Breast epithelium (tissue), 4 donors: Measurements from ENCODE around the gene F11R. TPM values are rescaled to one million over a fixed set of nuclear protein-coding genes. Genes with fewer than 3 reads are reported as not detected.
"Not testable (repeated sequence)": the region's sequence is repeated elsewhere in the genome, so short reads cannot be mapped to it uniquely, and the experiment has no call there.

Experiments
- DNase-seq, 2 donors: peaks; one replicate each; pipeline ENCODE4 v3.0.0-alpha.2; 2019; ENCODE audit warnings: low spot score in 2 of 2
- H3K27ac ChIP-seq, 2 donors: fragments of 200-600 bp; sonication (generic) in 1 of 2; one replicate each; pipeline ENCODE4 v1.5.1; 2016 to 2019; ENCODE audit warnings: mild to moderate bottlenecking in 1 of 2
- H3K27me3 ChIP-seq, 2 donors: fragments of 200-600 bp; sonication (generic) in 1 of 2; one replicate each; pipeline versions ENCODE4 v1.5.1 to v1.6.0; 2017 to 2019; ENCODE audit warnings: control low read depth in 1 of 2, mild to moderate bottlenecking in 1 of 2
- H3K36me3 ChIP-seq: fragments of 200-600 bp; one replicate; pipeline ENCODE4 v1.5.1; 2019
- H3K4me1 ChIP-seq, 2 donors: fragments of 200-600 bp; sonication (generic); one replicate each; pipeline ENCODE4 v1.5.1; 2016 to 2019; ENCODE audit warnings: control low read depth in 1 of 2
- H3K4me3 ChIP-seq, 3 donors: fragments of 200-600 bp; sonication (generic); 1 replicate in 2 of 3; 2 replicates in 1 of 3; pipeline ENCODE4 v1.5.1; 2016 to 2019; ENCODE audit warnings: mild to moderate bottlenecking in 3 of 3, moderate library complexity in 2 of 3
- H3K9me3 ChIP-seq, 2 donors: fragments of 200-600 bp; sonication (generic) in 1 of 2; one replicate each; pipeline ENCODE4 v1.5.1; 2016 to 2019; ENCODE audit warnings: control low read depth in 1 of 2
- POLR2A ChIP-seq: fragments of 450-650 bp; IDR thresholded peaks from one replicate; pipeline ENCODE4 v1.6.1; 2016; ENCODE audit warnings: antibody characterized with exemption, mild to moderate bottlenecking, moderate library complexity
- POLR2AphosphoS5 ChIP-seq, 3 donors: sonication (generic); formaldehyde crosslinking; IDR thresholded peaks; one replicate each; pipeline ENCODE4 v1.6.1; 2017; ENCODE audit warnings: antibody characterized with exemption in 3 of 3
- intact Hi-C: fragments of 100-400 bp; cut with DNase I; formaldehyde crosslinking; loops from one replicate; pipeline ENCODE4 v1.15.1; 2023; ENCODE audit warnings: low total_unique reads
- total RNA-seq, 3 donors: library from RNA; depleted of rRNA; stranded (reverse); fragments of >200 nt; gene quantifications; one replicate each; pipeline ENCODE4 v1.1.0, GENCODE V29; 2016
- TF ChIP-seq, protein P1 (sequence below), 3 donors: fragments of 450-650 bp; IDR thresholded peaks; one replicate each; pipeline ENCODE4 v1.5.1; 2016 to 2017; ENCODE audit warnings: antibody characterized with exemption in 3 of 3, mild to moderate bottlenecking in 3 of 3, moderate library complexity in 3 of 3

F11R gene
- total RNA-seq, 3 donors from 2014 or later = 41.1 to 74.3 (median 48.8) TPM

DNA sequence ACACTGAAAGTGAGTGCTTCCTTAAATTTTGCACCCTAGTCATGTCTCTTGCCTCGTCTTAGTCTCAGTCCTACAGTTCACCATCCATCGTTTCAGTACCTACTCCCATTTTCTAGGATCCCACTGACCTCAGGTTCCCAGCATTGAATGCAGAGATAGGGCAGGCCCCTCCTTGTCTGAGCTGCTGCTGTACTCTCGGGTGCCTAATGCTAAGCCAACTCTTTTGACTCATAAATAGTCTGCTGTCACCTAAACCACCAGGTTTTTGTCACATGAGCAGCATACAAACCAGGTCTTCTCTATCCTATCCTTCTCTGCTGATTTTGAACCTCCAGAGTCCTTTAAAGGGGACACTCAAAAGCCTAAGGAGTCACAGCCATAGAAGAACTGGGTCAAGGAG, 45.7 kb upstream of the F11R start:
- Histone ChIP-seq H3K27ac (no peak overlapping the region), H3K36me3 (no peaks in the 10 kb centered on the region), H3K27me3 (no peaks in the 10 kb centered on the region), H3K4me3 (no peak overlapping the region), H3K9me3 (no peaks in the 10 kb centered on the region), H3K4me1 (no peaks in the 10 kb centered on the region)
- intact Hi-C loops = no loop called here
- no peak for DNase-seq
- TF ChIP-seq, protein P1, sequence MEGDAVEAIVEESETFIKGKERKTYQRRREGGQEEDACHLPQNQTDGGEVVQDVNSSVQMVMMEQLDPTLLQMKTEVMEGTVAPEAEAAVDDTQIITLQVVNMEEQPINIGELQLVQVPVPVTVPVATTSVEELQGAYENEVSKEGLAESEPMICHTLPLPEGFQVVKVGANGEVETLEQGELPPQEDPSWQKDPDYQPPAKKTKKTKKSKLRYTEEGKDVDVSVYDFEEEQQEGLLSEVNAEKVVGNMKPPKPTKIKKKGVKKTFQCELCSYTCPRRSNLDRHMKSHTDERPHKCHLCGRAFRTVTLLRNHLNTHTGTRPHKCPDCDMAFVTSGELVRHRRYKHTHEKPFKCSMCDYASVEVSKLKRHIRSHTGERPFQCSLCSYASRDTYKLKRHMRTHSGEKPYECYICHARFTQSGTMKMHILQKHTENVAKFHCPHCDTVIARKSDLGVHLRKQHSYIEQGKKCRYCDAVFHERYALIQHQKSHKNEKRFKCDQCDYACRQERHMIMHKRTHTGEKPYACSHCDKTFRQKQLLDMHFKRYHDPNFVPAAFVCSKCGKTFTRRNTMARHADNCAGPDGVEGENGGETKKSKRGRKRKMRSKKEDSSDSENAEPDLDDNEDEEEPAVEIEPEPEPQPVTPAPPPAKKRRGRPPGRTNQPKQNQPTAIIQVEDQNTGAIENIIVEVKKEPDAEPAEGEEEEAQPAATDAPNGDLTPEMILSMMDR (IDR thresholded peaks at IDR 0.05) = no peak
- TF ChIP-seq POLR2A = no peak
- no peak for TF ChIP-seq POLR2AphosphoS5 (IDR thresholded peaks at IDR 0.05)

DNA sequence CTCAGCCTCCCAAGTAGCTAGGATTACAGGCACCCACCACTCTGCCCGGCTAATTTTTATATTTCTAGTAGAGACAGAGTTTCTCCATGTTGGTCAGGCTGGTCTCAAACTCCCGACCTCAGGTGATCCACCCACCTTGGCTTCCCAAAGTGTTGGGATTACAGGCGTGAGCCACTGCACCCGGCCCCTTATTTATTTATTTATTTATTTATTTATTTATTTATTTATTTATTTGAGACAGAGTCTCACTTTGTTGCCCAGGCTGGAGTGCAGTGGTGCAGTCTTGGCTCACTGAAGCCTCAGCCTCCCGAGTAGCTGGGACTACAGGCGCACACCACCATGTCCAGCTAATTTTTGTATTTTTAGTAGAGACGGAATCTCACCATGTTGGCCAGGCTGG, 44.7 kb upstream of the F11R start:
- H3K4me1 ChIP-seq, H3K9me3 ChIP-seq, H3K27me3 ChIP-seq, H3K36me3 ChIP-seq, H3K27ac ChIP-seq, DNase-seq, H3K4me3 ChIP-seq, intact Hi-C loops: not testable (repeated sequence)

DNA sequence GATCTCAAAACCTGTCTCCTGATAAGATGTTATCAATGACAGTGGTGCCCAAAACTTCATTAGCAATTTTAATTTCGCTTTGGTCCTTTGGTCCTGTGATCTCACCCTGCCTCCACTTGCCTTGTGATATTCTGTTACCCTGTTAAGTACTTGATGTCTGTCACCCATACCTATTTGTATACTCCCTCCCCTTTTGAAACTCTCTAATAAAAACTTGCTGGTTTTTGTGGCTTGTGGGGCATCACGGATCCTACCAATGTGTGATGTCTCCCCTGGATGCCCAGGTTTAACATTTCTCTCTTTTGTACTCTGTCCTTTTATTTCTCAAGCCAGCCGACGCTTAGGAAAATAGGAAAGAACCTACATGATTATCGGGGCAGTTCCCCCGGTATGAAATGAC, 43.0 kb upstream of the F11R start:
- intact Hi-C loops = not testable (repeated sequence)

DNA sequence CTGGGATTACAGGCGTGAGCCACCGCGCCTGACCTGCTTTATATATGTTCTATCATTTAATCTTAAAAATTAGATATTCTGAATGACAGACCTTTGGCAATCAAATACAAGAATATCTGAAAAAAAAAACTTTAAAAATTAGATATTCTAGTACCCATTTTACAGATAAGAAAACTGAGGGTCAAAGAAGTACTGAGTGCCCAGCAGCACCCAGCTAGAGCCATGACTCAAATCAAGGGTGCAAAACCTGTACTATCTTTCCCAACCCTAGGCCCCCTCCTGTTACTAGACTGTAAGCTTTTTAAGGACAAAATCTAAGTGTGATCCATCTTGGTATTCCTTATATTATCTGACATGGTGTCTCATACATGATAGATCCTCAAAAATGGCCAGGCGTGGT, 40.5 kb upstream of the F11R start:
- intact Hi-C loops = no loop called here
- H3K27me3 ChIP-seq = no peaks in the 10 kb centered on the region
- no peak for TF ChIP-seq POLR2AphosphoS5 (IDR thresholded peaks at IDR 0.05)
- no peaks in the 10 kb centered on the region for H3K4me1 ChIP-seq
- H3K27ac ChIP-seq = no peak overlapping the region
- no peaks in the 10 kb centered on the region for H3K9me3 ChIP-seq
- DNase-seq = no peak
- no peaks in the 10 kb centered on the region for H3K36me3 ChIP-seq
- no peak overlapping the region for H3K4me3 ChIP-seq

More for the DNA sequence above, 43.0 kb upstream of the F11R start:
- H3K36me3 ChIP-seq, DNase-seq, H3K4me1 ChIP-seq, H3K27me3 ChIP-seq, H3K27ac ChIP-seq, H3K9me3 ChIP-seq, H3K4me3 ChIP-seq: not testable (repeated sequence)

DNA sequence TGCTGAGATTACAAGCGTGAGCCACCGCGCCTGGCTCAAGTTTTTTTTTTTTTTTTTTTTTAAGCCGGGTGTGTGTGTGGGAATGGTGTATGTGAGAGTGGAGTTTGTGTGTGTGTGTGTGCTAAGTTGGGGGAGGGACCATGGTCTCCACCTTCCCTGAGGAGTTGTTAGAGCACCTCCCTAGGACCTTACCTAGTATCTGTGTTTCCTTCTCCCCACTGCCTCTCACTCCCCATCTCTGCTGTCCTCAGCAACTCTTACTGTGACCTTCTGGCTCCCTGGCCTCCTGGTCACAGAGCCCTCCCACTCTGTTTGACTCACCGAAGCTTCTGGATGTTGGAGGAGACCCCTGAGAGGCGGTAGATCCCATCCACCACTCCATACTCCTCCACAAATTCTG, 38.3 kb upstream of the F11R start:
- Histone ChIP-seq H3K27ac (no peak overlapping the region), H3K9me3 (no peaks in the 10 kb centered on the region), H3K27me3 (no peaks in the 10 kb centered on the region), H3K36me3 (no peaks in the 10 kb centered on the region), H3K4me3 (no peak overlapping the region), H3K4me1 (no peaks in the 10 kb centered on the region)
- intact Hi-C loops = no loop called here
- TF ChIP-seq, protein P1 (IDR thresholded peaks at IDR 0.05) = no peak
- TF ChIP-seq POLR2AphosphoS5 (IDR thresholded peaks at IDR 0.05) = no peak
- no peak for TF ChIP-seq POLR2A
- DNase-seq = no peak

DNA sequence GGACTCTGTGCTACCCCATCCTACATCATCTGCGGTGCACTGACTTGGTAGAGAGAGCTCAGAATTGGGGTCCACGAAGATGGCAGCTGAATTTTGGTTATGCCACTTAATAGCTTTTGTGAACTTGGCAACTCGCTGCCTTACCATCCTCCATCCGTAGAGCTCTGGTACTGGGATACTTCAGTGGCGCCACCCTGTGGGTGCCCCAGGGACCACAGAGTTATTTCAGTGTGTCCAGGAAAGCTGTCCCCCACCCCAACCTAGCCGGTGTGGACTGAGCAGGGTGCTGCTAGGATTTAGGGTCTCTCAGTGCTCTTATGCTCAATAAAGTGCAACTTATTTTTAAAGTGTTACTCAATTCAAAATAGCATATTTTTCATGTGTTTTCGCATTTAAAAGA, 33.9 kb upstream of the F11R start:
- Histone ChIP-seq H3K4me1 (no peaks in the 10 kb centered on the region), H3K4me3 (no peak overlapping the region), H3K9me3 (no peaks in the 10 kb centered on the region), H3K27me3 (no peaks in the 10 kb centered on the region), H3K36me3 (no peaks in the 10 kb centered on the region), H3K27ac (no peak overlapping the region)
- TF ChIP-seq, protein P1 (IDR thresholded peaks at IDR 0.05) = no peak
- TF ChIP-seq POLR2A (no peak), POLR2AphosphoS5 (IDR thresholded peaks at IDR 0.05) (no peak)
- intact Hi-C loops = no loop called here
- no peak for DNase-seq

DNA sequence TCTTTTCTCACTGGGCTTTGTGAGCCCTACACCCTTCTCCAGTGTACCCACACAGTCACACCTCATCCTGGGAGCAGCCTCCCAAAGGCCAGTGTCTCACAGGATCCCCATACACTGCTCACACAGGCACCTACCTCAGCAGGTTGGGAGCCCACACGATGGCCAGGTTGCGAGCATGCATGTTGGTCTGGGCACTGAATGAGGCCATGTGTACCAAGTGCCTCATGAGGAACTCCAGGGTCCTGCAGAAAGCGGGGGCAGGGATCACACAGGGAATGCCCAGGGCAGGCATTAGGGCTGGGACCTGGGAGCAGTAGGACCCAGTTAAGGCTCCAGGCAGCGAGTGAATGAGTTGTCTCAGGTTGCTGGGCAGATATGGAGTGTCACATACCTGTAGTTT, 33.3 kb upstream of the F11R start:
- no peak for DNase-seq
- no peaks in the 10 kb centered on the region for H3K9me3 ChIP-seq
- no peak overlapping the region for H3K27ac ChIP-seq
- no peaks in the 10 kb centered on the region for H3K36me3 ChIP-seq
- H3K4me3 ChIP-seq = no peak overlapping the region
- TF ChIP-seq, protein P1 (IDR thresholded peaks at IDR 0.05) = no peak
- TF ChIP-seq POLR2AphosphoS5 (IDR thresholded peaks at IDR 0.05) = no peak
- no peak for TF ChIP-seq POLR2A
- no peaks in the 10 kb centered on the region for H3K27me3 ChIP-seq
- intact Hi-C loops = no loop called here
- H3K4me1 ChIP-seq = no peaks in the 10 kb centered on the region
